Naive thymus-derived CD8-positive, alpha-beta T cell (primary cell): ENCODE results near the gene APBA2. TPM values are rescaled to one million over a fixed set of nuclear protein-coding genes. Genes with fewer than 3 reads are reported as not detected.
A peak's percentile ranks its signal among the peaks of the same experiment; 100 is the strongest.

Experiments used
- ATAC-seq, 2 donors: fragments of 150-1000 bp; cut with Tn5 transposase in 1 of 2; sonication (Bioruptor Pico), chemical (Tn5 transposase) in 1 of 2; 1 replicate in 1 of 2; 2 replicates in 1 of 2; pipeline ENCODE4 v1.10.0; 2021; ENCODE audit warnings: mild to moderate bottlenecking in 2 of 2, moderate library complexity in 2 of 2
- POLR2A ChIA-PET: fragments of 350-600 bp; sonication (Branson Sonifier 250); formaldehyde crosslinking; loops from one replicate; lab custom pipeline; 2021; ENCODE audit warnings: antibody characterized with exemption; lab: Charles Lee
- DNase-seq, 10 donors: peaks; one replicate each; pipeline versions ENCODE4 v3.0.0 to v3.0.0-alpha.2; 2020 to 2022
- H3K27ac Mint-ChIP-seq, 10 donors: one replicate each; pipeline ENCODE4 v1.8.0; 2020 to 2022; ENCODE audit warnings: mild to moderate bottlenecking in 10 of 10, mixed read lengths in 10 of 10, moderate library complexity in 4 of 10, inconsistent platforms in 1 of 10
- H3K27me3 Mint-ChIP-seq, 5 donors: one replicate each; pipeline ENCODE4 v1.8.0; 2021 to 2022; ENCODE audit warnings: mixed read lengths in 5 of 5
- H3K36me3 Mint-ChIP-seq, 3 donors: one replicate each; pipeline ENCODE4 v1.8.0; 2020 to 2022; ENCODE audit warnings: mixed read lengths in 3 of 3, mild to moderate bottlenecking in 2 of 3, inconsistent platforms in 1 of 3
- H3K4me1 Mint-ChIP-seq, 4 donors: one replicate each; pipeline ENCODE4 v1.8.0; 2021 to 2022; ENCODE audit warnings: mixed read lengths in 4 of 4
- H3K4me3 Mint-ChIP-seq, 10 donors: one replicate each; pipeline ENCODE4 v1.8.0; 2020 to 2022; ENCODE audit warnings: mild to moderate bottlenecking in 10 of 10, mixed read lengths in 10 of 10, moderate library complexity in 6 of 10, inconsistent platforms in 1 of 10
- H3K9me3 Mint-ChIP-seq, 9 donors: one replicate each; pipeline ENCODE4 v1.8.0; 2020 to 2022; ENCODE audit warnings: mixed read lengths in 9 of 9, mild to moderate bottlenecking in 3 of 9, inconsistent platforms in 1 of 9, moderate library complexity in 1 of 9
- polyA plus RNA-seq, 3 donors: library from polyadenylated mRNA; unstranded; fragments of 300-500 nt; fragmentation: Illumina TruSeq; gene quantifications; one replicate each; pipeline ENCODE4 v1.2.3, GENCODE V29; 2021
- total RNA-seq, 8 experiments: library from RNA in 2 of 8; stranded (reverse) in 2 of 8; gene quantifications; one replicate each; pipeline ENCODE4 v1.2.3 and lab custom pipeline; 2021 to 2026

APBA2 gene
- total and polyA plus RNA-seq, 5 experiments from 2014 or later = 75.5 to 216 (median 164) TPM

DNA sequence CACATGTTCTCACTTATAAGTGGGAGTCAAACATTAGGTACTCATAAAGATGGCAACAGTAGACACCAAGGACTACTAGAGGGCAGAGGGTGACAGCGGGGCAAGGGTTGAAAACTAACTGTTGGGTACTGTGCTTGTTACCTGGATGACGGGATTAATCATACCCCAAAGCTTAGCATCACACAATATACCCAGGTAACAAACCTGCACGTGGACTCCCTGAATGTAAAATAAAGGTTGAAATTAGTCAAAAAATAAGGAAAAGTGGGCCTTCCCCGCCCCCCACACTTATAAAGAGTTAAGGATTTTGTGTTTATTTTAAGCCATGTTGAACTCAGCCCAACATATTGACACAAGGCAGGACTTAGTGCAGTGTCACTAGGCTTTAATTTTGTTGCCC lies 96.1 kb downstream of the APBA2 start:
- H3K4me1 Mint-ChIP-seq = peaks cover 40 to 85% (median 63%) of the 10 kb centered on the region in 4 donors
- H3K36me3 Mint-ChIP-seq = peaks cover 0 to 22% (median 2%) of the 10 kb centered on the region in 3 donors
- POLR2A ChIA-PET = no interaction called here
- no peaks in the 10 kb centered on the region for H3K27me3 Mint-ChIP-seq
- peaks cover 0 to under 1% (median 0%) of the 10 kb centered on the region in 9 donors for H3K9me3 Mint-ChIP-seq
- no peak for ATAC-seq
- peak overlapping the region in 1 of 10 donors; percentile 12 for H3K4me3 Mint-ChIP-seq
- peak overlapping the region in 1 of 10 donors; percentile 31 for H3K27ac Mint-ChIP-seq
- no peak for DNase-seq

DNA sequence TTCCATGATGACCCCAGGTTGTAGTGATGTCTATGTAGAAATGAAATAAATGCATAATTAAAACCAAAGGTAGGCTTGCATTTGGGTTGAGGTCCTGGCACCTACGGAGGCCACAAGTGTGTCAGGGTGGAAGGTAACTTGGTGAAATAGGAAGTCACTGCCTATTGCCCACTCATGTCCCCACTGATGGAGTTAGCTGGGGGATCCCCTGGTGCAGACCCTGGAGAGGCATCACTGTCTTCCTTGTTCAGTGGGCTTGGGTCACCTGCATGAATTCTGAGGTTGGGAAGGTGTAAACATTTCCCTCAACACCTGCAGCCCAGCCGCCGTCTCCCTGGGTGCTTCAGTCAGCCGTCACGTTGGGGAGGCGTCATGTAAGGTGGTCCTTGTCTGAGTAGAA lies 97.1 kb downstream of the APBA2 start:
- Mint-ChIP-seq H3K9me3 (peaks cover 0 to 5% (median 0%) of the 10 kb centered on the region in 9 donors), H3K4me1 (peaks cover 40 to 87% (median 69%) of the 10 kb centered on the region in 4 donors), H3K4me3 (no peak overlapping the region), H3K27ac (peak overlapping the region in 1 of 10 donors; percentile 15), H3K36me3 (peaks cover 3 to 26% (median 7%) of the 10 kb centered on the region in 3 donors), H3K27me3 (no peaks in the 10 kb centered on the region)
- ATAC-seq (no peak), DNase-seq (no peak)
- POLR2A ChIA-PET = no interaction called here

DNA sequence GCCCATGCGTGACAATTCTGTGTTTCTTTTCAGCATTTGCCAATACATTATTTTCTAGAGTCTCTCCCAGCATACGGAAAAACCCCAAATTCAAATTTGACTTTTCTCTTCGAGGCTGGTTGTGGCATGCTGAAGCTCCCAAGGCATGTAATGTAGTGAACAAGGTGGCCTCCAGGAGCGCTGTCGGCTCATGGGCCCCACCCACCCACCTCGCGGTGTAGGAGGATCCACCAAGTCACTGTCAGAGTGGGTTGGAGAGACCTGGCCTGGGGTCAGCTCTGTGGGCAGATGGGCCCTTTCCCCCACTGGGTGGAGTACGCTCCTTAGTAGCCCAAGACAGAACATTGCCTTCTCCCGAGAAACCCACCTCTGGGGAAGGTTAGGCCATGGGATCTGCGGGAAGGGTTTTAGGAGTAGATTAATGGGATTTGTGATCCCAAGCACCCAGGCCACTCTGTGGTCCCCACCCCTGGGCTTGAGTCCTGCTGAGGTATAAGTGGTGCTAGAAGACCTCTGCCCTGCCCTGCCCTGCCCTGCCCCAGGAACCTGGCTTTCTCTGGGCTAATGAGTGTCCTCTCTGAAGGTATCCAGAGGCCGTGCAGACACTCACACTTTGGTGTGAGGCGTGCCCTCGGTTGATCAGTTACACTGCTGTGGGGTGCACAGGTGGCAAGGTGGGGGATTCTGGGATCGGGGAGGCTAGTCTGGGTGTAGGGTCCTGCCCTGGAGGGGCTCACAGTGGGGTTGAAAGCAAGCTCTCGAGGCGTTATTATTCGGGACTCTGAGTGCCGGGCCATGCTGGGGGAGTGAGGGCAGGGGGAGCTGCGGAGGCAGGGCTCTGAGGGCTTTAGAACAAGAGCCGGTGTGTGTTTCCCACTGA lies 97.9 kb downstream of the APBA2 start:
- POLR2A ChIA-PET = interaction anchor here (0.6 to 1.4 kb wide), 3 partner anchors 24 to 105 kb away, joined by 3 read pairs; no protein-coding TSS in a partner anchor
- Mint-ChIP-seq H3K9me3 (peaks cover 0 to 5% (median 0%) of the 10 kb centered on the region in 9 donors), H3K27me3 (no peaks in the 10 kb centered on the region), H3K27ac (peak overlapping the region in 9 of 10 donors; percentile 28 to 96 (median 63)), H3K4me1 (peaks cover 38 to 88% (median 69%) of the 10 kb centered on the region in 4 donors), H3K4me3 (peak overlapping the region in 3 of 10 donors; percentile 8 to 37 (median 13)), H3K36me3 (peaks cover 6 to 29% (median 7%) of the 10 kb centered on the region in 3 donors)
- no peak for DNase-seq
- no peak for ATAC-seq

DNA sequence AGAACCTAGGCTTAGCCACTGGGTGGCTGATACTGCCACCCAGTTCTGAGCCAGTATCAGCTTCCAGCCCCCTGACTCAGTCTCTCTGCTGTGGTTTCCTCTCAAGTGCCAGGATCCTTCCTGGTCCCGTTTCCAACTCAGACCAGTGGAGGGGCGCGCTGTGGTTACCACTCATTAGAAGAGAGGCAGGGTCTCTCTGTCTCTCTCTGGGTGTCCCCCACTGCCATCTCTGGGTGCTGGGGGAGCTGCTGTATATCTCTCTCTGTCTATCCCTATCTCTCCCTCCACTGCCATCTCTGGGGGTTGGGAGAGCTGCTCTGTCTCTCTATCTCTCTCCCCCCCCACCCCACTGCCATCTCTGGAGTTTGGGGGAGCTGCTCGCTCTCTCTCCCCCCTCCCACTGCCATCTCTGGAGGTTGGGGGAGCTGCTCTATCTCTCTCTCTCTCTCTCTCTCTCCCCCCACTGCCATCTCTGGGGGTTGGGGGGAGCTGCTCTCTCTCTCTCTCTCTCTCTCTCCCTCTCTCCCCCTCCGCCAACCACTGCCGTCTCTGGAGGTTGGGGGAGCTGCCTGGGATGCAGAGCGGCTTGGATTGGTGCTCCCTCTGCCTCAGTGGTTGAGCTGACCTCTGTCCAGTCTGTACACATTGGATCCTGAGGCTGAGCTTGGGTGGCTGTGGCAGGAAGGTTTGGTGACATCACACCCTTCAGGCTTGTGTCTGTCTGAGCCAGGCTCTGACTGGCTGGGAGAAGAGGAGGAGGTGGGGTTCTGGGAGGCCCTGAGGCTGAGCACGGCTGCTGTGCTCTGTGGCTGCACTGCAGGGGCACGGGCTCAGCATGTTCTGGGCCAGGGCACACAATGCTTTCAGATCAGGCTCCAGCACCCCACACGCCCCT lies 98.9 kb downstream of the APBA2 start:
- ATAC-seq = peak; percentile 95 to 96
- Mint-ChIP-seq H3K4me3 (peak overlapping the region; percentile 7 to 81 (median 64)), H3K4me1 (peaks cover 35 to 89% (median 66%) of the 10 kb centered on the region in 4 donors), H3K9me3 (peaks cover 0 to 5% (median 0%) of the 10 kb centered on the region in 9 donors), H3K27ac (peak overlapping the region; percentile 75 to 96 (median 86)), H3K36me3 (peaks cover 6 to 33% (median 7%) of the 10 kb centered on the region in 3 donors), H3K27me3 (no peaks in the 10 kb centered on the region)
- POLR2A ChIA-PET = interaction anchor here (0.6 to 1.4 kb wide), 6 partner anchors 11 to 107 kb away, joined by 3 to 5 read pairs (median 3); no protein-coding TSS in a partner anchor
- DNase-seq = peak in 6 of 10 donors; percentile 19 to 63 (median 28)

DNA sequence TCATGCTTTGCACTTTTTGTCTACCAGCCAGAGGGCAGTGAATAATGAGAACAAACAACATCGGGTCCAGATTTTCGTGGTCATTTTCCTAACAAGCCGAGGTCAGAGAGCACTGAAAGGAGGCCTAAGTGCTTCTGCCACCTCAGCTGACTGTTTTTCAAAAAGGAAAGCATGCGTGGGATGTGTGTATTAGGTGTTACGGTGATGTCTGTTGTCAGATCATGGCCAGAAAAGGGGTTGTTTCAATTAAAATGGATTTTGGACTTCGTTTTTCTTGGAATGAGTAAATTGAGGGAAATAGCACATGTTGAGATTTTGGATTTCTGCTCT lies 99.5 kb downstream of the APBA2 start:
- DNase-seq (no peak), ATAC-seq (no peak)
- Mint-ChIP-seq H3K27ac (peak overlapping the region; percentile 75 to 96 (median 86)), H3K4me1 (peaks cover 36 to 86% (median 63%) of the 10 kb centered on the region in 4 donors), H3K4me3 (peak overlapping the region; percentile 7 to 81 (median 64)), H3K27me3 (no peaks in the 10 kb centered on the region), H3K9me3 (peaks cover 0 to 5% (median 0%) of the 10 kb centered on the region in 9 donors), H3K36me3 (peaks cover 6 to 36% (median 7%) of the 10 kb centered on the region in 3 donors)
- POLR2A ChIA-PET = interaction anchor here (1.4 kb wide), 1 partner anchor 107 kb away, joined by 3 read pairs; no protein-coding TSS in a partner anchor

DNA sequence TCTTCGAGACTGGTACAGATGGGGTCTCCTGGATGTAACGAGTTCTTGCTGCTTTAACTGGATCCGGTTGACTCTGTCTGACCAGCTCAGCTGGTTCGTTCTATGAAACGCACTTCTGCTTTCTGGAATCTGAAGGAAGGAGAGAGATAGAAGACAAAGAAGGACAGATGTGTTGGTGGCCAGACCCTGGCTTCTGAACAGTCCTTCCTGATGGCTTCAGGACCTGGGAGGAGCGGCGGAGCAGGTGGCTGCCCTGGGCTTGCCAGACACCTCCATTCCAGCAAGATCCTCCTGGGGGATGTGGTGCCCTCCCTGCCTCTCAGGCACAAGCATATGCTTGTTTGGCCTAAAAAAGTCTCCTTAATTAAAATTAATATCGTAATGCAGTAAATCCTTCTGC lies 99.9 kb downstream of the APBA2 start:
- DNase-seq = no peak
- Mint-ChIP-seq H3K27ac (peak overlapping the region; percentile 75 to 96 (median 85)), H3K4me1 (peaks cover 33 to 82% (median 62%) of the 10 kb centered on the region in 4 donors), H3K9me3 (peaks cover 0 to 5% (median 0%) of the 10 kb centered on the region in 9 donors), H3K4me3 (peak overlapping the region in 9 of 10 donors; percentile 47 to 81 (median 70)), H3K27me3 (no peaks in the 10 kb centered on the region), H3K36me3 (peaks cover 6 to 32% (median 7%) of the 10 kb centered on the region in 3 donors)
- POLR2A ChIA-PET = no interaction called here
- no peak for ATAC-seq

DNA sequence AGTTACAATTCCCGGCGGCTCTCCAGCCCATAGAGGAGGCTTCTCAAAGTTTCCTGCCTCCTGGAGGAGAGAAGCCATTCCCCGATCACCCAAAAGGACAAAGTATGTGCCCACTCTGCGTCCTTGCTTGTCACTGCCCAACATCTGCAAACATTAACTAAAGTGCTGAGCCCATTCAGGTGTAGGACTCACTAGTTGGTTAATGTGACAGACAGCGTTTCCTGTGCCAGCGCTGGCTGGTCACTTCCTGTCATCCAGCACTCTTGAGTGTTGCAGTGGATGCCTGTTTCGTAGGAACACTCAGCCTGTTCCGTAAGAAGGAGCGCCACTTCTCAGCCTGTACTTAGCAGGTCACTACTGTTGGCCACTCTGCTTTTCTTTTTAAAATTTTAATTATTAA lies 100.3 kb downstream of the APBA2 start:
- H3K36me3 Mint-ChIP-seq = peaks cover 6 to 28% (median 7%) of the 10 kb centered on the region in 3 donors
- POLR2A ChIA-PET = no interaction called here
- H3K4me1 Mint-ChIP-seq = peaks cover 30 to 80% (median 60%) of the 10 kb centered on the region in 4 donors
- H3K27me3 Mint-ChIP-seq = no peaks in the 10 kb centered on the region
- DNase-seq (peak in 5 of 10 donors; percentile 8 to 35 (median 16)), ATAC-seq (peak; percentile 32 to 40)
- peaks cover 0 to 5% (median 0%) of the 10 kb centered on the region in 9 donors for H3K9me3 Mint-ChIP-seq
- H3K27ac Mint-ChIP-seq = peak overlapping the region in 9 of 10 donors; percentile 39 to 96 (median 84)
- H3K4me3 Mint-ChIP-seq = peak overlapping the region in 8 of 10 donors; percentile 57 to 81 (median 70)

DNA sequence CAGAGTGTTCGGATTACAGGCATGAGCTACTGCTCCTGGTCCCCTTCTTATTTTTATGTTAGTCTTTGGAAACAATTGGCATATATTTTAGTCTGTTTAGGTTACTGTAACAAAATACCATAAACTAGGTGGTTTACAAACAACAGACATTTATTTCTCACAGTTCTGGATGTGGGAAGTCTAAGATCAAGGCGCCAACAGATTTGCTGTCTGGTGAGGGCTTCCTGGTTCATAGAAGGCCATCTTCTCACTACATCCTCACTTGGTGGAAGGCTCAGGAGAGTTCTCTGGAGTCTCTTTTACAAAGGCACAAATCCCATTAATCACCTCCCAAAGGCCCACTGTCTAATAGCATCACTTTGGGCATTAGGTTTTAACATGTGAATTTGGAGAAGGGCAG lies 101.0 kb downstream of the APBA2 start:
- Mint-ChIP-seq H3K9me3 (peaks cover 0 to 5% (median 0%) of the 10 kb centered on the region in 9 donors), H3K27ac (peak overlapping the region in 6 of 10 donors; percentile 2 to 85 (median 56)), H3K27me3 (no peaks in the 10 kb centered on the region), H3K4me1 (peaks cover 32 to 80% (median 62%) of the 10 kb centered on the region in 4 donors), H3K4me3 (peak overlapping the region in 2 of 10 donors; percentile 43 to 57), H3K36me3 (peaks cover 6 to 23% (median 7%) of the 10 kb centered on the region in 3 donors)
- POLR2A ChIA-PET = no interaction called here
- DNase-seq (no peak), ATAC-seq (no peak)

DNA sequence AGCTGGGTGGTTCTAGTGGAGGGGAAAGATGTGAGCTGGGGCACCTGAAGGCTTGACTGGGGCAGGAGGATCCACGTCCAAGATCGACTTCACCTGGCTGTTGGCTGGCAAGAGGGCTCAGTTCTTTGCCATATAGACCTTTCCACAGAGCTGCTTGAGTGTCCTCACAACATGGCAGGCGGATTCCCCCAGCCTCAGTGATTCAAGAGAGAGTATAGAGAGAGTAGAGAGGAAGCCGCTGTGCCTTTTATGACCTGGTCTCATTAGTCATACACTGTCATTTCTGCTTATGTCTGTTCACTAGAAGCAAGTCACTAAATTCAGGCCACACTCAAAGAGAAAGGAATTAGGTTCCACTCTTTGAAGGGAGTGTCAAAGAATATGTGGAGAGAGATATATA lies 101.6 kb downstream of the APBA2 start:
- H3K4me1 Mint-ChIP-seq = peaks cover 33 to 82% (median 66%) of the 10 kb centered on the region in 4 donors
- no peak for DNase-seq
- peaks cover 0 to 5% (median 0%) of the 10 kb centered on the region in 9 donors for H3K9me3 Mint-ChIP-seq
- POLR2A ChIA-PET = no interaction called here
- no peaks in the 10 kb centered on the region for H3K27me3 Mint-ChIP-seq
- no peak for ATAC-seq
- peak overlapping the region in 1 of 10 donors; percentile 2 for H3K4me3 Mint-ChIP-seq
- H3K36me3 Mint-ChIP-seq = peaks cover 6 to 27% (median 7%) of the 10 kb centered on the region in 3 donors
- H3K27ac Mint-ChIP-seq = peak overlapping the region in 8 of 10 donors; percentile 2 to 85 (median 36)

DNA sequence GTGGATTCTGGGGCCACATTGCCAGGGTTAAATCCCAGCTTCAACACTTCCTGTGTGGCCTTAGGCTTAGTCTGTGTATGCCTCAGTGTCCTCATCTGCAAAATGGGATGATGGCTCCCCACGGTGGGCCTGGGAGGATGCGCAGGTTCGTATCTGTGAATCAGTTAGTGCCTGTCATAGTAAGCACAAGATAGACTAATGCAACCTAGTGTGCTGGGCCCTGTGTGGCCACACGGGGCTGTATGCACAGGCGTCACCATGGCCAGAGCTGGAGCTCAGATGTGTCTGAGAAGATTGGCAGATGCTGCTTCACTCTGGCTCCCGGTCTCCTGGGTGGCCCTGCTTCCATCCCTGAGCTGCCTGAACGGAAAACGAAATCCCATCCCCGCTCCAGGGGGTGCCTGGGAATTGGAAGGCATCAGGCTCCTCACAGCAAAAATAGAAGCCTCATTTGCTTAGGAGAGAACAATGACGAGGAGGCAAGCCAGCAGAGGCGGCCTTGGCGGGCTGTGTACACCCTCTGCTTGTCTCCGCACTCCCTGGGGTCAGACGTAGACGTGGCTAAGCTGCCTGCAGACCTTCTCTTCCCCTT lies 103.6 kb downstream of the APBA2 start:
- Mint-ChIP-seq H3K9me3 (peaks cover 0 to 5% (median 0%) of the 10 kb centered on the region in 9 donors), H3K4me3 (no peak overlapping the region), H3K4me1 (peaks cover 36 to 88% (median 70%) of the 10 kb centered on the region in 4 donors), H3K27me3 (no peaks in the 10 kb centered on the region), H3K27ac (peak overlapping the region in 3 of 10 donors; percentile 21 to 58 (median 36)), H3K36me3 (peaks cover 6 to 32% (median 7%) of the 10 kb centered on the region in 3 donors)
- no peak for DNase-seq
- ATAC-seq = no peak
- POLR2A ChIA-PET = interaction anchor here (0.5 to 1.1 kb wide), 2 partner anchors 61 to 114 kb away, joined by 3 to 4 read pairs; no protein-coding TSS in a partner anchor

DNA sequence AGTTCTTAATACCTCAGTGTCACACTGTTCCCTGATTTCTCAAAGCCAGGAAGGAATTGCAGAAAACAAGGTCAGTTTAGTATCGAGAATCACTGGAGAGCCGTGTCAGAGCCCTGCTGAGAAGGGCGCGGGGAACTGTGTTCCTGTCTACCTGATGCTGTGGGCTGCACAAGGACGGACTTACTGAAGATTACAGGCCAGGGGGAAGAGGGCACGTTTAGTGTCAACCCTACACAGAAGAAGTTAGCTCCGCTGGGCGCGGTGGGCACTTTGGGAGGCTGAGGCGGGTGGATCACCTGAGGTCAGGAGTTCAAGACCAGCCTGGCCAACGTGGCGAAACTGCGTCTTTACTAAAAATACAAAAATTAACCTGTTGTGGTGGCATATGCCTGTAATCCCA lies 104.1 kb downstream of the APBA2 start:
- Mint-ChIP-seq H3K4me1 (peaks cover 35 to 89% (median 70%) of the 10 kb centered on the region in 4 donors), H3K36me3 (peaks cover 6 to 32% (median 7%) of the 10 kb centered on the region in 3 donors), H3K9me3 (peaks cover 0 to 5% (median 0%) of the 10 kb centered on the region in 9 donors), H3K27ac (peak overlapping the region in 3 of 10 donors; percentile 36 to 84 (median 65)), H3K4me3 (no peak overlapping the region), H3K27me3 (no peaks in the 10 kb centered on the region)
- ATAC-seq = no peak
- POLR2A ChIA-PET = interaction anchor here (0.5 to 1.1 kb wide), 2 partner anchors 62 to 114 kb away, joined by 3 to 4 read pairs; no protein-coding TSS in a partner anchor
- DNase-seq = no peak
